Hepatocyte (in vitro differentiated cells): Measurements from ENCODE around the gene SLC5A10.

Source experiments
- EZH2 ChIP-seq: fragments of 200-600 bp; sonication (generic); IDR thresholded peaks from 2 replicates; pipeline ENCODE4 v1.6.1; 2016; ENCODE audit warnings: antibody characterized with exemption, mild to moderate bottlenecking, borderline replicate concordance
- EZH2phosphoT487 ChIP-seq: fragments of 200-600 bp; sonication (generic); IDR thresholded peaks from one replicate; pipeline ENCODE4 v1.6.1; 2018; ENCODE audit warnings: antibody characterized with exemption, mild to moderate bottlenecking, low read depth, moderate library complexity; ENCODE audit not compliant: unreplicated experiment, severe bottlenecking
- TF ChIP-seq, protein P1 (sequence below): fragments of 200-600 bp; sonication (generic); IDR thresholded peaks from 2 replicates; pipeline ENCODE4 v1.5.1; 2016; ENCODE audit warnings: antibody characterized with exemption, mild to moderate bottlenecking; ENCODE audit not compliant: poor library complexity

DNA sequence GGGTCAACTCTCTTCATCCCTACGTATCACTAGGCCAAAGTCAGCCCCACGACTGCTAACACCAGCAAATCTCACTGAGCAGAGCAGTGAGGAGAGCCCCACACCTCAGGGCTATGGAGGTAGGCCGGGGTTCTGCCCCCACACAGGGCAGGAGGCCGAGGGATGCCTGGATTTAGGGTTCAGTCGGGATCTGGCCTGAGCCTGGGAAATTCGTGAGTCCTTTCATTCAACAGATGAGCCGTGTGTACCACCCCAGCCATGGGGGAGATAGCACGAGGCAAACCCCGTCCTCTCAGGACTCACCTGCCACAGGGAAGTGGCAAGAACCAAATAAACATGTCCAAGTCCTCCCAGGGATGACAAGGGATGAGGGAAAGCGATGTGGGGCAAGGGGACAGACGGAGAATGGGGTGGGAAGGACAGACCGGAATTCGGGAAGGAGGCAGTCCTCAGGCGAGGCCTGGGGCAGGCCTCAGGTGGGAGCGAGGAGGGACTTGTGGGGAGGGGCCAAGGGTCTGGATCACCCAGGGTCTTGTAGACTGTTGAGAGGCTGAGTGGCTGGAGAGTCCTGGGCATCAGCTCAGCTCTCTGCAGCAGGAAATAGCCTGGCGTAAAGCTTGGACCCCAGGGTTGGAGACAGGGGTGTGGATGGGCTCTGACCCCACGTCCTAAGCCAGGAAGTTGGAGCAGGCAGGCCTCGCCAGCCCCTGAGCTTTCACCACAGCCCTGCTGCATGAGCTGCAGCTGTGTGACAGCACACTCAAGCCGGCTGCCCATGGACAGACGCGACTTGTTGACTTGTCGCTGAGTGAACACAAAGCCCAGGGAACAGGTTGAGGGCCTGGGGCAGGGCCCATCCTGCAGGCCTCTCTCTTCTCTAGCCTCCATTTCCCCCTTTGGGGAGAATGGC lies 60.5 kb downstream of the SLC5A10 start:
- TF ChIP-seq, protein P1, sequence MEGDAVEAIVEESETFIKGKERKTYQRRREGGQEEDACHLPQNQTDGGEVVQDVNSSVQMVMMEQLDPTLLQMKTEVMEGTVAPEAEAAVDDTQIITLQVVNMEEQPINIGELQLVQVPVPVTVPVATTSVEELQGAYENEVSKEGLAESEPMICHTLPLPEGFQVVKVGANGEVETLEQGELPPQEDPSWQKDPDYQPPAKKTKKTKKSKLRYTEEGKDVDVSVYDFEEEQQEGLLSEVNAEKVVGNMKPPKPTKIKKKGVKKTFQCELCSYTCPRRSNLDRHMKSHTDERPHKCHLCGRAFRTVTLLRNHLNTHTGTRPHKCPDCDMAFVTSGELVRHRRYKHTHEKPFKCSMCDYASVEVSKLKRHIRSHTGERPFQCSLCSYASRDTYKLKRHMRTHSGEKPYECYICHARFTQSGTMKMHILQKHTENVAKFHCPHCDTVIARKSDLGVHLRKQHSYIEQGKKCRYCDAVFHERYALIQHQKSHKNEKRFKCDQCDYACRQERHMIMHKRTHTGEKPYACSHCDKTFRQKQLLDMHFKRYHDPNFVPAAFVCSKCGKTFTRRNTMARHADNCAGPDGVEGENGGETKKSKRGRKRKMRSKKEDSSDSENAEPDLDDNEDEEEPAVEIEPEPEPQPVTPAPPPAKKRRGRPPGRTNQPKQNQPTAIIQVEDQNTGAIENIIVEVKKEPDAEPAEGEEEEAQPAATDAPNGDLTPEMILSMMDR = no peak
- TF ChIP-seq EZH2 (no peak), EZH2phosphoT487 (no peak)
